DMS 273 (cell line): ENCODE measurements around the gene EVX2.

Source experiments
- DNase-seq: peaks from one replicate; lab custom pipeline; 2025; ENCODE audit not compliant: unreplicated experiment; lab: John Stamatoyannopoulos, UW

Gene EVX2

DNA sequence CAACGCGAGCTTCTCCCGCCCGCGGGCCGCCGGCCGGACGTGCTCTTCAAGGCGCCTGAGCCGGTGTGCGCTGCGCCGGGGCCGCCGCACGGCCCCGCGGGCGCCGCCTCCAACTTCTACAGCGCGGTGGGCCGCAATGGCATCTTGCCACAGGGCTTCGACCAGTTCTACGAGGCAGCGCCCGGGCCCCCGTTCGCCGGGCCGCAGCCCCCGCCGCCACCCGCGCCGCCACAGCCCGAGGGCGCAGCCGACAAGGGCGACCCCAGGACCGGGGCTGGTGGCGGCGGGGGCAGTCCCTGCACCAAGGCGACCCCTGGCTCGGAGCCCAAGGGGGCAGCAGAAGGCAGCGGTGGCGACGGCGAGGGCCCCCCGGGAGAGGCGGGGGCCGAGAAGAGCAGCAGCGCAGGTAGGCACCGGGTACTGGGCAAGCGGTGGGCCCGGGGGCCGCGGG lies 24.0 kb upstream of the EVX2 start:
- DNase-seq: peak; percentile 70

- peak; percentile 83 for DNase-seq
Observed at GRCh38 chr2:176106581-176107539, 23.1 kb upstream of the EVX2 start, which contains the start of gene HOXD11. TSS of gene HOXD11 (plus strand) at chr2:176107280. CDS start at chr2:176107356, 76 bp downstream.

- no peak for DNase-seq
Observed at GRCh38 chr2:176105730-176106580, 22.2 kb upstream of the EVX2 start.

- DNase-seq: no peak
Observed at GRCh38 chr2:176105078-176105729, 21.4 kb upstream of the EVX2 start.

DNA sequence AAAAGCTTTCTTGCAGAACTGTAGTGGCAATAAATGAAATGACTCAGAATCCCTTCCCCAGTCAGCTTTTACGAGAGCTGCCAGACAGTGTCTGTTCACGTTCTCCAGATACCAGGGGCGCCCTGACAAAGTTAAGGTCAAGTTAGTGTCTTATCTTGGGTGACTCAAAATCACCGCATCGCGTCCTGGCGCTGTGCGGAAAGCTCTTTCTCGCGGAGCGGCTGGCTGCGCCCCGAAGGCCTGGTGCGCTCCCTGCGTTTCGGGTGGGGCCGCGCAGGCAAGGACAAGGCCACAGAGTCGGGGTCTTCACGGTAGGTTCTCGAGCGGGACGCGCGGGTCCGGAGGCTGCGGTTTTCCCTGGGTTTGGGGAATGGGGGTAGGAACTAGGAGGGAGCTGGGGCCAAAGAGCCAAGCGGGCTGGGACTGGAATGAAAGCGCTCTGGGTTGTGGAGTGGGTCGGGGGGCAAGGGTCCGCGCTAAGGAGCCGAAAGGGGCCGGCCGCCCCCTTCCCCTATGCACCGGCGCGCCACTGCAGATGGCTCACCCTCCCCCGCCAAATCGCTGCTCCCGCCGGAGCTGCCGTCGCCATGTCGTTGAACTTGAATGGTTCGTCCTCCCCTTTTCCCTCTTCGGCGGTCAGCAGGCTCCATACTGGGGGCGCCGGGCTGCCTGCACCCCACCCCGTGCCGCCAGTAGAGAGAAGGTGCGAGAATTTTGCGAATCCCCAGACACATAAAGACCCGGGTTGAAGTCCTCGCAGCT lies 20.7 kb upstream of the EVX2 start:
- DNase-seq: no peak

DNA sequence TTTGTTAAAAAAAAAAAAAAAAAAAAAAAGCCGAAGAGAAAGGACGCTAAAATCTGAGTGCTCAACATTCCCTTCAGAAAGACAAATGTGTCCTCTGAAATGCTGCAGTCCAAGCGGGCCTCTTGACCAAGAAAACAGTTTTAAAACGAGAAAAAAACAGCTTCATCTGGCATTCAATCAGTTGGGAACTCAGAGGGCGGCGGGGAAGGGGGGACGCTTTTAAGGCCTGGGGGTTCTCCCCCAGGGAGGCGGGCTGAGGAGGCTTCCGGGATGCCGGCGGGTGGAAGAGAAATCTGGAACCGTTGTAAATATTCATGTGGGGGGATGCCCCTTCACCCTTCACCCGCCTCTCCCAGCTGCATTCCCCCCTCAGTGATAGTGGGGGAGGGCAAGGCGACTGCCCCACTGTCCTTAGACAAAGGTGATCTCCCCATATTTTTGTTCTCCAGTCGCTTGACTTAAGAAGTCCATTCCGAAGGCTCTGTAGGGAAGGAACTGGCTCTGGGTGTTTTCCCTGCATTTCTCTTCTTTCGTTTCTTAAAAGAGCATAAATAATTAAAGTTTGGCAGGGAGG lies 20.1 kb upstream of the EVX2 start:
- DNase-seq: no peak

DNA sequence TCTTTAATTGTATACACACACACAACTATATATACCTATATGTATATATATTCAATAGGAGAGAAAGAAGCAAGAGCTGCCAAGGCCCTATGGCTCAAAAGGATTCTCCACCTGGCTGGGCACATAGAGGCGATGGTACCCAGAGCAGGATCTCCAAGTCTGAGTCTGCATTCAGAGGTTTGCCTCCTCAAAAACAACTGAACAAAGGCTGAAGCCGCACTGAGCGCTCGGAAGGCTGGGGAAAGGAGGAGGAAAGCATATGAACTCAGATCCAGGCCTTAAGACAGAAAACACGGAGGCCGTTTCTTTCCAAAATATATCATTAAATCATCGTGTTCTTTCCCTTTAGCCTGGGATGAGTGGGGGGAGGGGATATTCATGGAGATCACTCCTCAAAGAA lies 19.4 kb upstream of the EVX2 start:
- no peak for DNase-seq

- no peak for DNase-seq
Observed at GRCh38 chr2:176102309-176102866, 18.6 kb upstream of the EVX2 start.

DNA sequence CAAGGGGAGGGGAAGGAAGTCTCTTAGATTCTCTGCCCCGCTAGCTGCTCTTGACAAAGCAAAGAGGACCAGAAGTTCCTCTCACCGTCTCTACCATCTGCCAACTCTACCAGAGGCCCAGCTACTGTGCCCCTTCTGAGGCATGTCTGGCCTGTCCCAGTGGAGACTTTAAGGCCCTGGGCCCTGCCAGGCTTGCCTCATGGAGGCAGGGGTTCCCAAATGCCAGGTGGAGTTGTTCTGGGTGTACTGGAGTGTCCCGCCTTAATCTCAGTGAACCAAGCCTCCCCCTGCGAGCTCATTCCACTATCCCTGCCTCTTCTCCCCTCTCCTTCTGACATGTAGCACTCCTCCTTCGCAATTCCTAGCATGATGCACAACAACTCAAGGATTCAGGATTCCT lies 18.1 kb upstream of the EVX2 start:
- DNase-seq: no peak

DNA sequence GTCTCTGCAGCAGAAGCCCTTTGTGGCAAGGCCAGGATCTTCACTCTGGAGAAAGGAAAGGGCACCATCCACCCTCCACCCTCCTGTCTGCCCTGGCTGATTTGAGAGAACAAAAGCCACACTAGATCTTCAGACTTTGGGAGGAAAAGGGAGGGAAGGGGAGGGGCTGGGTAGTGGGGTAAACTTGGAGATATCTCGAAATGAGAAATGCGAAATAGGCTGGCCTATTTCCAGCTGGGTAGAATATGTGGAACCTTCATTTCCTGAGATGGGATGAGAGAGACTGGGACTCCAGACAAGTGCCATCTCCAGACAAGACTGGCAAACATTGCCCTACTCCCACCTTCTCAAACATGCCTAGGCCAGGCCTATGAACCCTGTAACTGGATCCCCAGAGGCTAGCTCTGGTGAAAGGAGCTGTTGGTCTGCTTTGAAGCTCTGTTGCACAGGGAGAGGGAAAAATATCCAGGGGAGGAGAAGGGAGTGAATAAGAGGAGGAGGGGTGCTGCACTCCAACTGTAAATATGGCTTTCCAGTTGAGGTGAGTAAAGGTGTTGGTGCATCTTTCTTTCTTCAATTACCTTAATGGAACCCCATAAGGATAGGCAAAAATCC lies 17.6 kb upstream of the EVX2 start:
- DNase-seq: no peak

DNA sequence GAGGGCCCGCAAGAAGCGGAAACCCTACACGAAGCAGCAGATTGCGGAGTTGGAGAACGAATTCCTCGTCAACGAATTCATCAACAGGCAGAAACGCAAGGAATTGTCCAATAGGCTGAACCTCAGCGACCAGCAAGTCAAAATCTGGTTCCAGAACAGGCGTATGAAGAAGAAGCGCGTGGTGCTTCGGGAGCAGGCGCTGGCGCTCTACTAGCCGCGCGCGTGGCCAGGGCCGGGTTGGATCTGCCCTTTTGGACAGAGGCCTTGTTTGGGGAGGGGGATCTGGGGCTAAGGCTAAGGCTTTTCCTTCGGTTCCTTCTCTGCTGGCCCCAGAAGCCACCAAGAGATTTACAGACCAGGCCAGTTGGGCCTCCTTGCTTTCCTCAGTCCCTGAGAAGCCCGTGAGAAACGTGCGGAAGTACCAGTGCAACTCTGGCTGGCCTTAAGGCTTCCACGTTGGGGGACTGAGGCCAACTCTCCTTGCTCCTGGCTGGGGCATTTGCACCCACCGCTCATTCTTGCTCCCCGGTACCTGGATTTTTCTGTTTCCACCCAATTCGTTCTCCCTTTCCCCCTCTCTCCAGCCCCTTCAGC lies 16.9 kb upstream of the EVX2 start:
- DNase-seq: no peak

- DNase-seq: no peak
Observed at GRCh38 chr2:176099728-176100546, 16.2 kb upstream of the EVX2 start, which contains the start of gene HOXD12. TSS of gene HOXD12 (plus strand) at chr2:176099795. CDS start at chr2:176099802, 7 bp downstream.

DNA sequence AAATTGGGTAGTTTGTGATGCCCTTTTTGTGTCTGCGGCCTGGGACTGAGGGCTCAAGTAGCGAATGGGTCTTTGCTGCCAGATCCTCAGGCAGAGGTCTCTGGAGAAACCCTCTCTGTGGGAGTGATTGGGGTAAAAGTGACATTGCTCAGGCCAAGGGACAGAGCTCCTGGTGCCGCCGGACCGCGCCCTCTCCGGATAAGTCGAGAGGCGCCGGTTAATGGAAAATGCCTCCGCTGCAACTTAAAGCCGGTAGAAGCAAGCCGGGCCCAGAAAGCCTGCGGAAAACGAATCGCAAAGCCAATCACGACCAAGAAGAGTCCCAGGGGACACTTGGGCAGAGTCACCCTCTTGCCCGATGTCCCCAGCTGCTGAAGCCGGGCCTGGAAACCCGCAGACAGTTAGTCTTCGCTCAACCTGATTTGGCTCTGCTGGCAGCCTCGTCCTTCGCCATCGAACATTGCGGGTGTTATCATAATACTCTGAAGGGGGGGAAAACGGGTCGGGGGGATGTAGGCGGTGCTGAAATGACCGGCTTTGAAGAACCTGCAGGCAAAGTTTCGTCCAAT lies 15.5 kb upstream of the EVX2 start:
- no peak for DNase-seq

DNA sequence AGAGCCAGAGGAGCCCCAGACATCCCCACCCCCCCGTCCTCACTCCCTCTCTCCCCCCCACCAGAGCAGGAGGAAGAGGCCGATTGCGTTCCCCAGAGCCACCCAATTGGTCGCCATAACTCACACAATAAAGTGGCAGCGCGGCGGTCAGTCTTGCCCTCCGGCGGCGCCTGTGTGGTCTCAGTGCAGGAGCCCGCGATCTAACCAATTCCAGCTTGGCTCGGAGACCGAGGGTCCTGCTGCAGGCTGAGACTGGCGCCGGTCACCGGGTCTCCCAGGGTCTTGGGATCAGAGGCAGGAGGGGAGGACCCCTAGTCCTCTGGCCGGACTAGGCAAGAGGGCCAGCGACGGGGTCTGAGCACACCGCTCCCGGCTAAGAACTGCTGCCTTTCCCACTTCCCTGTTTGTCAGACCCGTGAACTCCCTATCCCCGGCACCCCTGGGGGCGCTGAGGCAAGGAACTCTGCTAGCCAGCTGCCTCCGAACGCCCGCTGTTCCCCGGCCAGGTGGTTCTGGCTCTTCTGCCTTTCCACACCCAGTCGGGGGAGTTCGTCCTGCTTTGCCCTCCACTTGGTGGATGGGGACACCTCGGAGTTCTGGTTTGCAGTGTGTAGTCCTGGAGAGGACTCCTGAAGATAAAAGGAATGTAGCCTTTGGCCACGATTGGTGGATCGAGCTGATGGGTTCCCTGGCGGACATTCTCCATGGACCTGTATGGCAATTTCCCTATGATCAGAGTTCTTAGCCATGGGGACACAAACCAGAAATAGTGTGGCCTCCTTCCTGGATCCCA lies 14.8 kb upstream of the EVX2 start:
- peak; percentile 43 for DNase-seq

DNA sequence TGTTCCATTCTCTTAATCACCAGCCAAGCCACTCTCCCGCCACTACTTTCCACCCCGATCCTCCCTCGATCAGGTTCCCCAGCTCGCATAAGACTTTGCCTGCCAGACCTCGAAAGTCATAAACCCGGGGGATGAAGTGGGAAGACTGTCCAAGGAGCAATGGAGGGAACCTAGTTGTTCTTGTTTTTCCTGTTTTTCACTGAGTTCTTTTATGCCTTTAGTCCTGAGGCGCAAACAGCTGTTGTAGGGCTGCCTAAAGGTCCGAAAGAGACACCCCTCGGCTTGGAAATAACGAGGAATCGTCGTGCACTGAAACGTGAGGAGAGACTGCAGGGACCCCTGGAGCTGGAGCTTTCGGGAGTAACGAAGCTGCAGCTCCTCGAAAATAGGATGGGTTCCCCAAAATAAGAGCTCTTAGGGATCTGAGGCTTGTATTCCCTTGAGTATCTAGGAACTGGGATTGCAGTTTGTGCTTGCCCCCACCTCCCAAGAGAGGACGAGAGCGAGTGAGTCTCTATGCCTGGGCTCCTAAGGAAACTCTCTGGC lies 14.1 kb upstream of the EVX2 start:
- no peak for DNase-seq

GRCh38 chr2:176096986-176097819 lies 13.4 kb upstream of the EVX2 start:
- peak; percentile 95 for DNase-seq
